MG63 (cell line): Measurements from ENCODE around the gene PSMG3. TPM values are rescaled to one million over a fixed set of nuclear protein-coding genes. Genes with fewer than 3 reads are reported as not detected.
"Not testable (repeated sequence)": the region's sequence is repeated elsewhere in the genome, so short reads cannot be mapped to it uniquely, and the experiment has no call there.

ENCODE experiments used
- DNase-seq: peaks from one replicate; pipeline ENCODE4 v3.0.0-alpha.2; 2020
- H3K27me3 ChIP-seq: fragments of 250-450 bp; sonication (Bioruptor Pico); 2 replicates; pipeline ENCODE4 v1.5.1; 2020; ENCODE audit warnings: mild to moderate bottlenecking, moderate library complexity
- H3K36me3 ChIP-seq: fragments of 250-450 bp; sonication (Bioruptor Pico); 2 replicates; pipeline ENCODE4 v1.5.1; 2020; ENCODE audit warnings: mild to moderate bottlenecking, moderate library complexity
- H3K4me3 ChIP-seq: fragments of 250-450 bp; sonication (Bioruptor Pico); 2 replicates; pipeline ENCODE4 v1.5.1; 2020; ENCODE audit warnings: mild to moderate bottlenecking, moderate library complexity
- H3K9me3 ChIP-seq: fragments of 250-450 bp; sonication (Bioruptor Pico); 2 replicates; pipeline ENCODE4 v1.5.1; 2020; ENCODE audit warnings: mild to moderate bottlenecking, moderate library complexity
- total RNA-seq: library from RNA; depleted of rRNA; stranded (reverse); fragments of >200 nt; shearing (Covaris generic); gene quantifications from 2 replicates; pipeline ENCODE4 v1.2.3, GENCODE V29; 2014; ENCODE audit warnings: low replicate concordance; rRNA removed

PSMG3 gene
- total RNA-seq, 1 experiment from 2014 or later: 95.1 TPM

DNA sequence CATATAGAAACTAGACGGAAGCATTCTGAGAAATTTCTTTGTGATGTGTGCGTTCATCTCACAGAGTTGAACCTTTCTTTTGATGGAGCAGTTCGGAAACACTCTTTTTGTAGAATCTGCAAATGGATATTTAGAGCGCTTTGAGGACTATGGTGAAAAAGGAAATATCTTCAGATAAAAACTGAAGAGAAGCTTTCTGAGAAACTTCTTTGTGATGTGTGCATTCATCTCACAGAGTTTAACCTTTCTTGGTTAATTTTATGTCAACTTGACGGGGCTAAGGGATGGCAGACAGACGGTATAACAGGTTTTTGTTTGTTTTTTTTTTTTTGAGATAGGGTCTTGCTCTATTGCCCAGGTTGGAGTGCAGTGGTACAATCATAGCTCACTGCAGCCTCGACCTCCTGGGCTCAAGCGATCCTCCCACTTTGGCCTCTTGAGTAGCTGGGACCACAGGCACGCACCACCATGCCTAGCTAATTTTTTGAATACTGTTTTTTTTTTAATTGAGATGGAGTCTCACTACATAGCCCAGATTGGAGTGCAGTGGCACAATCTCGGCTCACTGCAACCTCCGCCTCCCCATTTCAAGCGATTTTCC, 50.4 kb downstream of the PSMG3 start:
- not testable (repeated sequence) for H3K36me3 ChIP-seq, H3K9me3 ChIP-seq, H3K4me3 ChIP-seq, H3K27me3 ChIP-seq, DNase-seq

Other genes starting within 250 kb of the PSMG3 start
- 7.9 and 13.5 TPM in 2 replicates for gene MICALL2, start 110.6 kb downstream of the PSMG3 start, total RNA-seq
- gene INTS1, start 65.6 kb downstream of the PSMG3 start, total RNA-seq: 34.2 and 48.6 TPM in 2 replicates
- gene MAFK, start 39.3 kb downstream of the PSMG3 start, total RNA-seq: 18.7 and 25.3 TPM in 2 replicates
- not detected in 2 replicates for gene TMEM184A, start 13.8 kb downstream of the PSMG3 start, total RNA-seq
- 0.05 and 0.56 TPM in 2 replicates for gene ELFN1, start 100.2 kb upstream of the PSMG3 start, total RNA-seq